ENCODE measurements around the gene TCERG1.
A peak's percentile ranks its signal among the peaks of the same experiment; 100 is the strongest.
"Not testable (repeated sequence)": the region's sequence is repeated elsewhere in the genome, so short reads cannot be mapped to it uniquely, and the experiment has no call there.

Gene TCERG1

DNA sequence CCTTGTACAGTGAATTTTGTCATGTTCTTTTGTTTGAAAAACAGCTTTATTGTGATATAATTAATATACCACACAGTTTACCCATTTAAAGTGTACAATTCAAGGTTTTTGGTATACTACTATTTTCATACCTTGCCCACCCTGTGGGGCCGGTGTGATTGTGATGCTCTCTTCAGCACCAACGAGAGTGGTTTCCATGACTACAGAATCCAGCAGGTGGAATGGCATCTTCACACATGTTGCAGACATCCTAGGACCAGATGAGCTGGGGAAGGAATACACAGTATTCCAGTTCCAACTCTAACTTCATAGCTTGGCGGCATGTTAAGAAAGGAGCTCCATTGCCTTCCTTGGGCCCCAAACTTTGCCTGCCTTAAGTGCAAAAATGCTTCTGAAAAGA lies 76.6 kb downstream of the TCERG1 start:
- no peak for DNase-seq

DNA sequence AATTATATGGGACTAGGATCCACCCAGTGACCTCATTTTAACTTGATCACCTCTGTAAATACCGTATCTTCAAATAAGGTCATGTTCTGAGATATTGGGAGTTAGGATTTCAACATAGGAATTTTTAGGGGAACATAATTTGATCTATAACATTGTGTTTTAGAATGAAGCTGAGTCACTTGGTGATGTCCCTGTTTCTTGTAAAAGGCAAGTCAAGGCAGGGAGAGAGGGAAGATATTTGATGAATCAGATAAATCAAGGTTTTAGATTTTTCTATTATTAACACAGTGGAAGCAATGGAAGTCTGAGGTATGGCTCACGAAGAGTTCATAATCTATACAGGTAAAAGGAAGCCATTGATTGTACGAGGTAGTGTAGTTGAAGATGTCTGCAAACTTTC lies 80.7 kb downstream of the TCERG1 start:
- no peak for DNase-seq

DNA sequence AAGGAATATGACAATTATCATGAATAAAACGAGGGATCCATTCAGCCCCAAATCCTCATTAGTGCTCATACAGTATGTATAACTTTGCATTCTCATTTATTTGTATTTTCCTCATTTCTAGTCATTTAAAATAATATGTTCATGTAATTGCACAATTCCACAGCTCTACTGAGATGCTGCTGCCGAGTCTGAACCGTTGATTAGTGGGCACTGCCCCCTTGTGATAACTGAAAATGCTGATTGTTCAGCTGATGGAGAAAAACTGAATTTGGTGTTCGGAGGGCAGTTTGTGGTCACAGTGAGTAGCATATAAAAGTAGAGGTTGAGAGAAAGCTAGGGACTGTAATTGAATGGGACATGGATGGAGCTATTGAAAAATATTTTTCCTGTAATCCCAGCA lies 81.1 kb downstream of the TCERG1 start:
- DNase-seq, result no peak

- DNase-seq, result no peak
Measured at GRCh38 chr5:146529984-146530383, 82.9 kb downstream of the TCERG1 start.

DNA sequence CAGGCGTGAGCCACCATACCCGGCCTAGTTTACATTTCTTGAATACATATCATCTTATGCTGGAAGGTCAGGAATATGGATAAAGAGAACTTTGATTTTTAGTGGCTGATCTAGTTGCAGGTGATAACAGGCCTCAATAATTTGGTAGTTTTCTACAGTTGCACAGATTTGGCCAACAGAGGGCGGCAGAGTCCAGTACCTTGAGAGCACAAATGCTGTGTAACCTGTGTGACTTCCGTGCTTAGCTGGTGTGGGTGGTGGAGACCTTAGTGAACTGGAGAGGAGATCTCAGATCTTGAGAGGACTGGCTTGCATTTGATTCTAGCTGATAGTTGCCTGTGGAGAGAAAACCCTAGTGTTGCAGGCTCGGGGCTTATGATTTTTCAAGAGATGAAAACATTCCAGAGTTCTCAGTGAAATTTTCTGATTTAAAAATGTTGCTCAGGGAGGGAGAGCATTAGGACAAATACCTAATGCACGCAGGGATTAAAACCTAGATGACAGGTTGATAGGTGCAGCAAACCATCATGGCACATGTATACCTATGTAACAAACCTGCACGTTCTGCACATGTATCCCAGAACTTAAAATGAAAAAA lies 86.2 kb downstream of the TCERG1 start:
- peak; percentile 31 for DNase-seq

DNA sequence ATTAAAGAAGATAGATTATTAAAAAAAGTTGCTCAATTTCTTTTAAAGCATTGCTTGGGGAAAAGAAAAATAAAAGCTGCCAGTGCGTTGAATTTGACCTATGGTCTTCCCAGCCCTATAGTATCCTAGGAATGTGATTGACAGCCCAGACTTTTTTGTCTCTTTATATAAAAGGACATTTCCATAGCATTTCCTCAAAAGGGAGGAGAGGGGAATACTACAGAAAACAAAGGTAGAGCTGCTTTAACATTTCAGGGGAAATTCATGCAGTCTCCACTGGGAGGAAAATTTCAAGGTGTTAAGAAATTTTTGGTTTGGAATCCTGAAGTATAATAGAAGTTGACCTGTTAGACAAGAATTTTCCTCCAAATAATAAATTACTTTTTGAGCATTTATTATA lies 86.7 kb downstream of the TCERG1 start:
- DNase-seq, result no peak

GRCh38 chr5:146538432-146538831 lies 91.3 kb downstream of the TCERG1 start:
- no peak for DNase-seq

- no peak for DNase-seq
Measured at GRCh38 chr5:146539973-146540372, 92.8 kb downstream of the TCERG1 start.

GRCh38 chr5:146540414-146540813 lies 93.3 kb downstream of the TCERG1 start:
- no peak for DNase-seq

DNA sequence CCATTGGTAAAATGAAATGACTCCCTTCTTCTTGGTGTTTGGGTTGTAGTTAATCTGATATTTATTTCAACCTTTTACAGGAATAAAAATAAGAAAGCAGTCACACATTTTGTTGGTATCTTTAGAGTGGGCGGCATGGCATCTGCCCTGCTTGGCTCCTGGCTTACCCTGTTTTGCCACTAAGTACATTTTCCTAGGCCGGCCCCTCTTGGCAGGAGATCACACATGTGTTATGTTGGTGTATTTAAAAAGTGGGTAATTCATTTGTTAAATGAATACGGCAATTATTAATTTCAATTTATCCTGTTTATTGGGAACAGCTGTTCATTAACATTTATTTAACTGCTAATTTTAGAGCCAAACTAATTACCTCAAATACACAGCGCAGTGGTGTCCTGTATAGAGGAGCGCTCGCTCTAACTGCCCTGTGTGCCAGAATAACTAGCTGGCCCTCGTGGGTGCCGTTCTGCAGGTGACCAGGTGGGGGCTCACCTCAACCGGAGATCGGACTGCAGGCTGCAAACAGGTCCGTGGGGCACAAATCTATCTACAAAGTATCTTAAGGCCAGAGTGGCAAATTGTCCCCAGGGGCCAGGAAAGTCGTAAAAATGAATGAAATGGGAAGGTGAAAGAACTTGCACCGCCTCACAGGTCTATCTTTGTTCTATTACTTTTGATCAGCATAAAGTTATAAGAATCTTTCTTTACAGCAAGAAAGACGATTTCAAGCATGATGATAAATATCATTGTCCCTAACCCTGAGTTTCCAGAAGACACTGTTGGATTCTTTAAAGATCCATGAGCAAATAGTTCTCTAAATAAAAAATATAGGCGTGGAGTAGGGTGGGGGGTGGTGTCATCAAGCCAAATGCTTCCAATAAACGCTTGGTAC lies 95.1 kb downstream of the TCERG1 start:
- DNase-seq, result peak; percentile 42

GRCh38 chr5:146544232-146544631 lies 97.1 kb downstream of the TCERG1 start:
- no peak for DNase-seq

GRCh38 chr5:146548781-146549449 lies 101.8 kb downstream of the TCERG1 start:
- DNase-seq, result no peak

DNA sequence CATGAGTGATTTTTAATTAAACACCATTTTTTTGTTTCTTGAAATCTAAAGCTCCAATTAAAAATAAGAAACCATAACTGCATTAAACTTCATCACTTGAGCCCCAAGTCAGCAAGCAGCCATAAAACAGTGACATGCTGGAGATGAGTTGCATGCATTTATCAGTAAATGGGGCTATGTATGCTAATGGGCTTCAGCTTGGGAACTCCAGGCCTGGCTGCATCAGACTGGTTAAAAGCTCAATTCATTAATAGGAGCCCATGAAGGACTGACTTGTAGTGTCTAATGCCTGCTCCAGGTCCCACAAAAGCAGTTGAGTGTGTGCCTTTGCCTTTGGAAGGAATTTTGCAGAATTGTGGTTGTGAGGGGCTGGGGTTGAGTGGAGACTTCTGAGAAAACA lies 102.5 kb downstream of the TCERG1 start:
- no peak for DNase-seq

GRCh38 chr5:146553446-146553845 lies 106.3 kb downstream of the TCERG1 start:
- no peak for DNase-seq

DNA sequence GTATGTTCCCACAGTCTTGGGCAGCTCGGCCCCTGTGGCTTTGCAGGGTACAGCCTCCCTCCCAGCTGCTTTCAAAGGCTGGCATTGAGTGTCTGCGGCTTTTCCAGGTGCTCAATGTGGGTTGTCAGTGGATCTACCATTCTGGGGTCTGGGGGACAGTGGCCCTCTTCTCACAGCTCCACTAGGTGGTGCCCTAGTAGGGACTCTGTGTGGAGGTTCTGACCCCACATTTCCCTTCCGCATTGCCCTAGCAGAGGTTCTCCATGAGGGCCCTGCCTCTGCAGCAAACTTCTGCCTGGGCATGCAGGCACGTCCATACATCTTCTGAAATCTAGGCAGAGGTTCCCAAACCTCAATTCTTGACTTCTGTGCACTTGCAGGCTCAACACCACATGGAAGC lies 109.8 kb downstream of the TCERG1 start:
- not testable (repeated sequence) for DNase-seq

DNA sequence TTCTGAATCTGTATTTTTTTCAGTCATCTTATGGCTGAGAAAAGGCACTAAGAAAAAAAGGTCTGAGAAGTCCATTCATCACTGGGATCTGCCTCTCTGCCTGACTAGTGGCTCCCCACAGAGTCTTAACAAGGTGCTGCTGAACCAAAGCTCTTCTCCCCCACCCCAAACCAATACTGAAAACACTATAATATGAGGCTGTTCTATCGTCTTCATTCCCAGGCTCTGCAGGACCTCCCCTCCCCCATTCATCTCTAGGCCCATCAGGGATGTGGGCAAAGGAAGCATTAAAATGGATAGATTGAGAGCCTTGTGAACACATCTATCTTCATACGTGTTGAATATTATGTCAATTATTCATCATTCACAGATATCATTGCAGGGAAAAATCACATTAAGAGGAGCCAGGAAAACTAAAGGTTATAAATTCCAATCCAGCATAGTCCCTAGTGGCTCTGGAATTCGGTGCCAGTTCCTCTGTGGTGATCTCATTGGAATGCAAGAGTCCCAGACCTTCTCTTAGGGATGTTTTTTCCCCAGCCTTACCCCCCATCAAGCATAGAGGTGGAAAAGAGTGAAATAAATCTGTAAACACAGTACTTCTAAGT lies 113.2 kb downstream of the TCERG1 start:
- no peak for DNase-seq

Data from DMS79 treated with DMSO at 0.1 percent for 48 hours (cell line).